ENCODE data around the gene DYNC2H1. TPM values are rescaled to one million over a fixed set of nuclear protein-coding genes. Genes with fewer than 3 reads are reported as not detected.

The DYNC2H1 gene
- total RNA-seq, 4 donors from 2014 or later, result 37.8 to 43.1 (median 38.8) TPM

- Histone ChIP-seq H3K27me3 (no peaks in the 10 kb centered on the region), H3K4me3 (no peak overlapping the region), H3K4me1 (no peaks in the 10 kb centered on the region), H3K27ac (no peak overlapping the region), H3K36me3 (peaks cover 0 to 12% (median 0%) of the 10 kb centered on the region in 3 donors), H3K9me3 (no peaks in the 10 kb centered on the region)
- DNase-seq (ENCODE audit: low spot score in 2 of 2), result no peak
- TF ChIP-seq CTCF (IDR thresholded peaks at IDR 0.05), result no peak
- TF ChIP-seq EP300 (IDR thresholded peaks at IDR 0.05), result no peak
- TF ChIP-seq POLR2A (IDR thresholded peaks at IDR 0.05), result no peak
- 54 to 66% methylated on average over 2 of the region's 2 CpGs for WGBS, 2 donors
Measured at GRCh38 chr11:103234974-103235373, 125.7 kb downstream of the DYNC2H1 start.

GRCh38 chr11:103241574-103241973, 132.3 kb downstream of the DYNC2H1 start:
- 95 to 96% methylated on average over 6 of the region's 6 CpGs for WGBS, 2 donors
- no peak for DNase-seq (ENCODE audit: low spot score in 2 of 2)
- no peaks in the 10 kb centered on the region for H3K9me3 ChIP-seq
- H3K36me3 ChIP-seq, result peaks cover 0 to 38% (median 0%) of the 10 kb centered on the region in 3 donors
- no peaks in the 10 kb centered on the region for H3K4me1 ChIP-seq
- no peak overlapping the region for H3K4me3 ChIP-seq
- H3K27ac ChIP-seq, result no peak overlapping the region
- H3K27me3 ChIP-seq, result no peaks in the 10 kb centered on the region
- TF ChIP-seq POLR2A (IDR thresholded peaks at IDR 0.05), result no peak
- no peak for TF ChIP-seq EP300 (IDR thresholded peaks at IDR 0.05)
- TF ChIP-seq CTCF (IDR thresholded peaks at IDR 0.05), result no peak

- no peaks in the 10 kb centered on the region for H3K27me3 ChIP-seq
- DNase-seq (ENCODE audit: low spot score in 2 of 2), result no peak
- TF ChIP-seq EP300 (IDR thresholded peaks at IDR 0.05) (no peak), CTCF (IDR thresholded peaks at IDR 0.05) (no peak), POLR2A (IDR thresholded peaks at IDR 0.05) (no peak)
- H3K9me3 ChIP-seq, result no peaks in the 10 kb centered on the region
- peaks cover 0 to 48% (median 0%) of the 10 kb centered on the region in 3 donors for H3K36me3 ChIP-seq
- no peaks in the 10 kb centered on the region for H3K4me1 ChIP-seq
- H3K27ac ChIP-seq, result no peak overlapping the region
- no peak overlapping the region for H3K4me3 ChIP-seq
Measured at GRCh38 chr11:103254123-103254522, 144.9 kb downstream of the DYNC2H1 start.

- Histone ChIP-seq H3K4me3 (no peak overlapping the region), H3K27me3 (no peaks in the 10 kb centered on the region), H3K27ac (no peak overlapping the region), H3K36me3 (peaks cover 0 to 51% (median 0%) of the 10 kb centered on the region in 3 donors), H3K9me3 (no peaks in the 10 kb centered on the region), H3K4me1 (no peaks in the 10 kb centered on the region)
- TF ChIP-seq POLR2A (IDR thresholded peaks at IDR 0.05), result no peak
- no peak for TF ChIP-seq CTCF (IDR thresholded peaks at IDR 0.05)
- no peak for TF ChIP-seq EP300 (IDR thresholded peaks at IDR 0.05)
- WGBS, 2 donors, result 76 to 80% methylated on average over 4 of the region's 4 CpGs
- DNase-seq (ENCODE audit: low spot score in 2 of 2), result no peak
Measured at GRCh38 chr11:103257360-103257759, 148.1 kb downstream of the DYNC2H1 start.

GRCh38 chr11:103266167-103266831, 157.1 kb downstream of the DYNC2H1 start:
- H3K4me3 ChIP-seq, result no peak overlapping the region
- H3K27ac ChIP-seq, result no peak overlapping the region
- 93 to 94% methylated on average over 8 to 9 of the region's 9 CpGs for WGBS, 2 donors
- H3K27me3 ChIP-seq, result no peaks in the 10 kb centered on the region
- DNase-seq (ENCODE audit: low spot score in 2 of 2), result no peak
- TF ChIP-seq POLR2A (IDR thresholded peaks at IDR 0.05) (no peak), EP300 (IDR thresholded peaks at IDR 0.05) (no peak), CTCF (IDR thresholded peaks at IDR 0.05) (no peak)
- H3K4me1 ChIP-seq, result no peaks in the 10 kb centered on the region
- H3K9me3 ChIP-seq, result no peaks in the 10 kb centered on the region
- peaks cover 0 to 33% (median 0%) of the 10 kb centered on the region in 3 donors for H3K36me3 ChIP-seq
